HG03066 (cell line): ENCODE measurements around the gene SP2.

Experiments
- ATAC-seq: cut with Tn5 transposase; IDR thresholded peaks from one replicate; pipeline ENCODE4 v1.9.1; 2021; ENCODE audit warnings: low read depth; ENCODE audit not compliant: unreplicated experiment

Gene SP2

DNA sequence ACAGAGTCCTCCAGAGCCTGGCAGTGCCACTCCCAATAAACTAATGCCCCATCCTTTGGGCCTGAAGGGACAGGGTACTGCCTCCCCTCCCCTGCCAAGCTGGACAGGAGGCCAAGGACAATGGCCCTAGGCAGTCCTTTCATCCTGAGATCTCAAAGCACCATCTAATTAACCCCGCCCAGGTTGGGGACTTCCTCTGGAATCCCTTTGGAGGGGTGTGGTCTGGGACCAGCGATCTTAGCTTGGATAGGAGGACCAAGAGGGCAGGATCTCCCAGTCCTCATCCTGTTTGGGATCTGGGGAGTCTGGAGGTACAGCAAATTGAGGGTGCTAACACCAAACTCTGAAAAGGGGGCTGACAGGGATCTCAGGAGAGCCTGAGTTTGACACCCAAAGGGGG is 26.9 kb upstream of the SP2 start:
- no peak for ATAC-seq

DNA sequence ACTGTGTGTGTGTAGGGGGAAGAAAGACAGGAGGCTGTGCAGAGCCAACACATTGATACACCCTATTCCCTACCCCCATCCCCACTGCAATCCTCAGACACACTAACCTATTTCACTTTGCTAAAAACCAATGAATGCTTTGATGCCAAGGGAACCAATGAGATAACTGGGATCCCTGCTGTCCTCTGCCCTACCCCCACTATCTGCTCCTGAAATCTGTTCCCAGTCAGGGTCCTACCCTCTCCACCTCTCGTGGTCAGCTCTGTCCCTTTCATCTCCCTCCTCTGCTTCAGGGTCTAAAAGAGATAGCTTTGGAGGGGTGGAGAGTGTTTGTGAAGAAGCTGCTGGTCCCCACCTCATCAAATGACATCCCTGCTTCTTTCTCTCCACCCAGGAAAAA is 26.0 kb upstream of the SP2 start:
- no peak for ATAC-seq

DNA sequence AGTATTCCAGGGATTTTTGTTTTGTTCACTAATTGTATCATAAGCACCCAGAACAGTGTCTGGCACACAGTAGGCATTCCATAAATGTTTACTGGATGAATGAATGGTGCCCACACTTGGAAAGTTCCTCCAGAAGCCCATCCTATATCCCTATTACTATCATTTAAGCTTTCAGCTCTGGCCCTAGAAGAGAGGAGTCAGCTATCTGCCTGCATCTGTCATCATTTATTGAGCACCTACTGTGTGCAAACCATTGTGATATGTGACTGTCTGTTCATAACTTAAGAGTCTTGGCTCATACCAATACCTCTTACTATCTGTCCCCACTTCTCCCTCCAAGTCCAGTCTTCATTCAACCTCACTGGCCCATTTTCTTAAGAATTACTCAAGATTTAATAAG is 25.0 kb upstream of the SP2 start:
- no peak for ATAC-seq

DNA sequence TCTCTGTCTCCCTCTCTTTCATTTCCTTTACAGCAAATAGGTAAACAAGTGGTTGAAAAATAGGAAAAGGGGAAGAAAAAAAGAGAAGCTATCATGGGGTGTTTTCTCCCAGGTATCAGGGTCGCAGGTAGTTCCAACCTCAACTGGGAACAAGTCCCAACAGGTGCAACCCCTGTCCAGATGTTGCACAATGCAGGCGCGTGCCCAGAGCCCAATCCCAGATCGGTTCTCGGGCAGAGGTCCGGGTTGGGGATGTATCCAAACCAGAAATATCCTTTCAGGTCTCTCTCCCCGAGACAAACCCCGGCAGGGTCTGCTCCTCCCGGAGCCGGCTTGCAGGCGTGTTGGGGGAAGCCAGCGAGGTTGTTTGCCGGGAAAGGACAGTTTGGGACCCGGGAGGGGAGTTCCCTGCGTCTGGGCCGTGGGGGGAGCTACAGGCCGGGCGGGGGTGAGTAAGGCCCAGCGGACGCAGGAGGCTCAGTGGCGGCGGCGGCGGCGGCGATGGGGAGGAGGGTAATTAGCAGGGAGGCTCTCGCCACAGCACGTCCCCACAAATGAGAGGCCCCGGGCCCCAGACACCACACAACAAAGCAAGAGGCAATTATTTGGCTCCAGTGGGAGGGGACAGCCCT is 23.9 kb upstream of the SP2 start:
- no peak for ATAC-seq

DNA sequence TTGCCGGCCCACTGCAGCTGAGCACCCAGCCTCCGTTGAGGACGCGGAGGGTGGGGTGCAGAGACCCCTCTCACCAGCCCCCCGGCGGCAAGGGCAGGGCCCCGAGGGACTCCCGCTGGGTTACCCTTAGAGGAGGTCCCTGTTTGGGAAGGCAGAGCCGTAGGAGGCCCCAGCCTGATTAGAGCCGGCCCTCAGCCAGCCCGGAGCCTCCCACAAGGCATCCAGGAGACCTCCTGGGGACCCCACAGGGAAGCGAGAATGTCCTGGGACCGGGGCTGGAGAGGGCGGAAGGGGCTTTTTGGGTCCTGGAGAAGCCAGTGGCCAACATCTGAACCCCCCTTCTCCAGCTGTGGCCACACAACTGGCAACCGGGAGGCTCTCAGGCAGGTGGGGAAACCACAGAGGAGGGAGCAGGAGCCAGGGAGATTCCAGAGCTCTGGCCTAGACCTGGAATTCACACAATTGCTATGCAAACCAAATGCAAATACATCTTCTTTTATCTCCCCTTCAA is 23.3 kb upstream of the SP2 start:
- ATAC-seq: no peak

DNA sequence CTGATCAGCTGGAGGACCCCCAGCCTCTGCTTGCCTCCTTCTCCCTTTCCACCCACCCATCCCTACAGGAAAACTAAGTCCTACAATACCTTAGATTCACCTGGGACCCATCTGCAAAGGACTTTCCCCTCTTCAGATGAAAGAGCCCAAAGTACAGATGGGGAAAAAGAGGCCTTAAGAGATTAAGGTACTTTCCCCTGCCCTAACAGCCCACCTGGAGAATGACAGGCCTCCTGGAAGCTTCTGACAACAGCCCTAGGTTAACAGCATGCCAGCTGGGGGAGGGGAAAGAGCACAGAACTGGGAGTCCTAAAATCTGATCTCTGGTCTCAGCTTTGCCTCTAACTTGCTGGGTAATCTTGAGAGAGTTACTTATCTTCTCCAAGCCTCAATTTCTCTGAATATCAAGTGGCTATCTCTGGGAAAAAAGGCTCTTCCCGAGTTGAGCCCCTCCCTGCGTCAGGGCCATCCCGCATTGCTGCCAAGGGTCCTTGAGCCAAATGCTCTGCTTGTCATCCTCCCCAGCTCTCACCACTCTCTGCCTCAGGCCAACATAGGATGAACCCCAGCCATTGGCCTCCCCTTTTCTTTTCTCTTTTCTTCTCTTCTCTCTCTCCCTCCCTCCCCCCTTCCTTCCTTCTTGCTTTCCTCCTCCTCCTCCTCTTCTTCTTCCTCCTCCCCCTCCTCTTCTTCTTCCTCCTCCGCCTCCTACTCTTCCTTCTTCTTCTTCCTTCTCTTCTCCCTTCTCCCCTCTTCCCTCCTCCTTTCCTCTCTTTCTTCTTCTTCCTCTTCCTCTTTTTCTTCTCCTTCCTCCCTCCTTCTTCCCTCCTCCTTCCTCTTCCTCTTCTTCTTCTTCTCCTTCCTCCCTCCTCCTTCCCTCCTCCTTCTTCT is 22.6 kb upstream of the SP2 start:
- no peak for ATAC-seq

DNA sequence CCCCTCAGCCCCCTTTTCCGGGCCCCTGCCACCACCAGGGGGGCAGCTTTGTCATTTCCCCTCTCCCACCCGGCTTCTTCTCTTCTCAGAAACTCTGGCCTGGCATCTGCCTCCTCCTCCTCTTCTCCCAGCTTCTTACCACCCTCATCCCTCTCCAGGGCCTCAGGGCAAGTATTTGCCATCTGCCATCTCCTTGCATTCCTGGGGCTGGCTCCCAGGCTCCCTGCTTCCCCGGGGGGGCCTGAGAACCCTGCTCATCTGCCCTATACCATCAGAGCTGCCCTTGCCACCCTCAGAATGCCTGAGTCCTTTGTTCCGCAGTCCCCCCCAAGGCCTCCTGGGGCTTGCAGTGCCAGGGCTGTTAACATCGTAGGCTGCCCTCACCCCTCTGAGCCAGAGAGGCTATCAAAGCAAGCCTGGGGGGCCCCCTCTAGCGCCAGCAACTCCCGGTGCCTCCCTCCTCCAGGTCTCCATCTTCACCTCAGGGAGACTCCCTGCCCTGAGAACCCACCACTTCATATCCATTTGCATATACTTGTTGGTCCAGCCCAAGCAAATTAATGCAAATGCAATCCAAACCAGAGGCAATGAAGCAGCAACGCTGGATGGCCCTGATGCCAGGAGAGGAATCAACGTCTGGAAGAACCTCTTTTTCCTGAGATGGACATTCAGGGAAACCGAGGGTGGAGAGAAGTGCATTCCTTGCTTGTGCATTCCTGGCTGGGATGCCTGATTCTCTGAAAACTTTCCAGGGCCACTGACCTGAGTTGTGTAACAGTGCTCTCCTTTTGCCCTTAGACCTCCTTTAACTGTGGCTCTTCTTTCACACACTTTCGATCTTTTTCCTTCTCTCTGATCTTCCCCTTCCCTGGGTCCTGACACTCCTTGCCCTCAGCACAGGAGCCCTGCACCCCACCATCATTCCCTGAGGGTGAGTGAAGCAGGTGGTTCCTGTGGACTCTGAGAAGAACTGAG is 20.7 kb upstream of the SP2 start:
- ATAC-seq: no peak

DNA sequence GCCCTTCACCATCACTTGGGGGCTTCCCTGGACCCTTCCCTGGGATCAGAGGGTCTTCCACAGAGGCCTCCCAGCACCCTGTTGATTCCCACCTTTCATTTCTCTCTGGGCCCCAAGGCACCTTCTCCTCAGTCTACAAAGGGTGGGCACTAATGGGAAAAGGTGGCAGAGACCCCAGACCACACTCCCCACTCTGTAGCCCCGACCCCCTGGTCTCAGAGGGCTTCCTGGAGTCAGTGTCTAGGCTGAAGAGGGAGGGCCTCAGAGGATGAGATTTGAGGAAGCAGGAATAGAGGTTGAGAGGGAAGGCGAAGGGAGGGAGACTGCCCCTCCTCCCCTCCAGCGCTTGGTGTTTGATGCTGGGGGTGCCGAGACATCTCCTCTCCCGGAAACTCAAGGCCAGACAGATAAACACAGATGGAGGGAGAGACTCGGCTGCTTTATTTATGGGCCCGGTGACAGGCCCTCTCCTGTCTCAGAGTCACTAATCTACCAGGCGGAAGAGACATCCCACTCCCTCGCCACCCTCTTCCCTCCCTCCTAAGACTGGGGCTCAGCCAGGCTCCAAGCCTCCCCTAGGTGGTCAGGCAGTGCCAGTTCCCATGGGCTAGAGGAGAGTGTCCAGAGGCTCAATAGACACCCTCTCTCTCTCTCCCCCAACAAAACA is 18.5 kb upstream of the SP2 start:
- ATAC-seq: no peak

DNA sequence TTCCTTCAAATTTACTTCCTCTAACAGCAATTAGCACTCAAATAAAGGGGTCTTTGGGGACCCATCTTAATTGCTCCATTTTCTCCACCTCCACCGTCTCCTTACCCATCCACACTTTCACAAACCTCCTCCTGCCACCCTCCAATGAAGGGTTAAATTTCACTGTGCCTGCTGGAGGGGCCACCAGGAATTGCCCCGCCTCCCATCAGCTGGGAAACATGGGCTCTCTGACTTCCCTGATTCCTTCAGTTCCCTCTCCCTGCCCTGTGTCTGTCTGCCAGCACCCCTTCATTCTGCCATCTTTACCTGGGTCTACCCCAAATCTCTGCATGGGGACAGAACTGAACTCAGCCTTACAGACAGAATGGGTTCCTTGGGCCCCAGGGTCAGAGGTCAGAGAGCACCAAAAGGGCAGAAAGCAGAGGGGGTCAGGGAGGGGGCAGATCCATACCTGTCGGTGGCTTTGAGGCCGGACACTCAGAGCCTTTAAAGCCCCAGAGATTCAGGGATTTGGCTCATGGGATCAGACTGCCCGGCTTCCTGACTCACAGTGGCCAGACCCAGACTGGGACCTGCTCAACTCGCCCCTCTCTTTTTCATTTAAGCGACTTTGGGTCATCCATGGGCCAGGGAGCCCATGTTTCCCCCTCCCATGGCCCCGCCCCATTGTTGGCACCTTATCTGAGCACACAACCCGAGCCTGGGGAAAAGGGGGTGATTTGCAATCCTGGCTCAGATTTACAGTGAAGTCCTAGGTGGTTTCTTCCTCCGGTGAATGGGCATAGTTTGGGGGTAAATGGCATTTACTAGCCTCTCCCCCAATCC is 17.6 kb upstream of the SP2 start:
- ATAC-seq: no peak

DNA sequence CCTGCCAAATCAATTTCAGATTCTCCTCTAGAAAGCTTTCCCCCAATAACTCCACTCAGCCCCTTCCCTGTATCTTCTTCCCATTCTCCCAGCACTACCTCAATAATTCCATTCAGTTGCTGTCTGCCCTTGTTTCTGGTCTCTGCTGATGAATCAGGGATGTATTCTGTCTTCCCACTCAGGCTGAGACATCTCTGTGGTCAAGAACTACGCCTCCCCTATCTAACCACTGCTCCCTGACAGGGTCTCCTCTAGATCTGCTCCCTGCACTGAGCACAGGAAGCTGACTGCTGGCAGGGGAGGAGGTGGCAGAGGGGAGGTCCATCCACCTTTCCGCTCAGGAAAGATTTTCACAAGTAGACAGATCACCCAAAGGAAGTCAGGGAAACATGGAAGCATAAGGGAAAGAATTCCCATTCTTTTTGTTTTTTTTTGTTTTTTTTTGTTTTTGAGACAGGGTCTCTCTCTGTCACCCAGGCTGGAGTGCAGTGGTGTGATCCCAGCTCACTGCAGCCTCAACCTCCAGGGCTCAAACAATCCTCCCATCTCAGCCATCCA is 16.9 kb upstream of the SP2 start:
- no peak for ATAC-seq

DNA sequence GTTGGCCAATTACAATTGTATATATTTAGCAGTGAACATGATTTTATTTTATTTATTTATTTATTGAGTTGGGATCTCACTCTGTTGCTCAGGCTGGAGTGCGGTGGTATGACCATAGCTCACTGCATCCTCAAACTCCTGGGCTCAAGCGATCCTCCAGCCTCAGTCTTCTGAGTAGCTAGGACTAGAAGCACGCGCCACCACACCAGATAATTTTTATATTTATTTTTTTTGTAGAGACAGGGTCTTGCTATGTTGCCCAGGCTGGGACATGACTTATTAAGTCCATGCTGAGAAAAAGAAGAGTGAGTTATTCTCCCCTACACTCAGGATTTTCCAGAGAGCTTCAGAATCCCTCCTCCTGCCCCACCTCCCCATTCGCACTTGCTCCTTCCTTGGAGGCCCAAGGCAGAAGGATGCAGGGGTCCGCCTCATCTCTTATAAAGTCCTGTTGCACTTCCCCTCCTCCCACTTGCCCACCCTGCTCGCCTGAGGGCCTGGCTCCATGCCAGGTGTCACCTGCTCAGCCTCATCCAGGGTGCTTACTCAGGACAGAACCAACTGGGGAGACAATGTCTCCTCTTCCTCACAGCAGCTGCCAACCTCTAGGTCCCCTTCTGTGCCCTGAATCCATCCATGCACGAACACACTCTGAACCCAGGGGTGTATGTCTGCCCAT is 16.1 kb upstream of the SP2 start:
- ATAC-seq: no peak

DNA sequence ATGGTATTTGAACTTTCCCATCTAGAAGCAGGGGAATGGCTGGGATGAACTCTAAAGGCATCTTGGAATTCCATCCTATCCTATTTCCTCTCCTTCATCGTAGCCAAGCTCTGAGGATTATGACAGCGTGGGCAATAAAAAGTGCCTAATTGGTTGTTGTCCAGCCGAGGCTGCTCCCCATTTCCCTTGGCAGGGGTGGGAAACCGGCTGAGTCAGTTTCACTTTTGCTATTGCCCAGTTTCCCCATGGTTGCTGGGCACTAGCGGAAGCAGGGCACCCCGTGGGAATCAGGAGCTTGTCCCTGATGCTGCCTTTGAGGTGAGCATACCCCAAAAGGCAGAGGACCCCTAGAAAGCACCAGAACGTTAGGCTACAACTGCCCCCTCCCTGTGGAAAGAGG is 13.8 kb upstream of the SP2 start:
- ATAC-seq: no peak

DNA sequence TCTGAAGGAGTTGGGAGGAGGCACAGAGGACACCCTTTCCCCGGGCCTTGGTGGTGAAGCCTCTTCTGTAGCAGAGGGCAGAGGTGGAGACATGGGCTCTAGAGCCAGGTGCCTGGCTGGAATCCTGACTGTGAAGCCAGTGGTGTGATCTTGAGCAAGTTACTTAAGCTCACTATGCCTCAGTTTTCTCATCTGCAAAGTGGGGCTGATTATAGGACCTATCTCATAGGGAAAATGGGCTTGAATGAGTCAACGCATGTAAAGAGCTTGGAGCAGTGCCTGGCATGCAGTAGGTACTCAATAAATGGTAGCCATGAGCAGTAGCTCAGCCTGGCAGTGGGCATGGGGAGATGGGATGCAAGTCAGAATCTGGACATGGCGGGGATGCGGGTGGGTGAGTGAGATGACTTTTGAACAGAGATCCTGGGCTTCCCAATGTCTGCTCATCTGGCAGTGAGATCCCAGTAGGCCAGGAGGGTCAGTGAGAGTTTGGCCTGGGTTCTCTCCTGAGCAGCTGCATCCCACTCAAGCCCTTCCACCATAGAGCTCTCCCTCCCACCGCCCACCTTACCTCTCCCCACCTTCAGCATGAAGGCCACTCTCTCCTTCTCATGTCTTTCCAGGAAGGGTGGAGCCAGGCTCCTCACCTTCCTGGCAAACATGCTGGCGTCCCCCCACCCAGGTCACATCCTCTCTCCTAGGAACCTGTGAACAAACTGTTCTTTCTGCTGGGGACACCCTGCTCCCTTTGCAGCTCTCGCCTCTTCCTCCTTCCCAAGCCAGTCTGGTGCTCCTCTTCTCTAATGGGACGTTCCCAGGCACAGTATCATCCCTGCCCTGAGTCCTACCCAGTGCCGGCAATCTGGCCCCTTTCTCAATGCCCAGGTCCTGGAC is 13.1 kb upstream of the SP2 start:
- ATAC-seq: no peak

DNA sequence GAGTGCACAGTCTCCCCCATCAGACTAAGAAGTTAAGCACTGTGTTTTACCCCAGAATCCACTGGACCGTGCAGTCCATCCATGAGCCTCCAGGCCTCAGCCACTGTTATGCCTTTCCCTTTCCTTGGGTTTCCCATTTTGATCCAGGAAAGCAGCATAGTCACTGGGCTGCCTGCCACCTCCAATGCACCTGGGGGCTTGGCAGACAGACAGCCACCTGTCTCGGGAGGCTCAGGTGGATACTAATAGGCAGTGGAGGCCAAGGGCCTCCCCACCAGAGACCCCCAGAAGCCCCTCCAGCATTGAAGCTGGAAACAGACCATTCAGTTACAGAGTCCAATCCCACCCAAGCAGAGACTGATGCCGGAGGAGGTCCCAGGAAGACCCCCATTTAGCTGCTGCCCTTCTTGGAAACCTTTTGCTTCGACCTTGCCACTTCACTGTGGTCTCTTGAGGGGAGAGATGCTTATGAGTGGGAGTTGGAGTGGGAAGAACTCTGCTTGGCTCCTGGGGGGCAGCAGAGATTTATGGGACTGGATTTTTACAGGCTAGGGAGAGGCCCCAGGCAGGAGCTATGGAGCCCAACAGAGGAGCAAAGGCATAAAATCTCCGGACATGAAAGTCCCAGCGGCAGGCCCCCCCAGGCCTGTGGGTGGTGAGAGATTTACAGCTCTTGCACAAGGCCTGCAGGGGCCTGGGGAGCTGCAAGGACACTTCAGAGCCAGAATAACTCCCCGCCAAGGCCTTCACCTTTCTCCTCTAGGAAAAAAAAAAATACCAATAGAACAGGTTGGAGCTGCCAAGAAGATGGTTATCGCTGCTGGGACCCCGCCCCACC is 12.2 kb upstream of the SP2 start:
- ATAC-seq: no peak

DNA sequence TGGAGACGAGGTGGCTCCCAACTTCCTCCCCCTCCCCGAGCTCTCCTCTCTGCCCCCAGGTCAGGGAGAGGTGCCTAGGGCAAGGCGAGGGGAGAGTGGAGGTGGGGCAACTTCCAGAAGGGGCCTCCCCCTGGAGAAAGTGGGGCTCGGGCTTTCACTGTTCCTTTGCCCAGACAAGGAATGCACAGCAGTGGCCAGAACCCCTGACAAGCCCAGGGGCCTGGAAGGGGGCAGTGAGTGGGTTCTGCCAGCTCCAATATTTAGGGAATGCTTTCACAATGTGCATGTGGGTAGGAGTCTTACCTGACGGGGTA is 11.7 kb upstream of the SP2 start:
- ATAC-seq: no peak

DNA sequence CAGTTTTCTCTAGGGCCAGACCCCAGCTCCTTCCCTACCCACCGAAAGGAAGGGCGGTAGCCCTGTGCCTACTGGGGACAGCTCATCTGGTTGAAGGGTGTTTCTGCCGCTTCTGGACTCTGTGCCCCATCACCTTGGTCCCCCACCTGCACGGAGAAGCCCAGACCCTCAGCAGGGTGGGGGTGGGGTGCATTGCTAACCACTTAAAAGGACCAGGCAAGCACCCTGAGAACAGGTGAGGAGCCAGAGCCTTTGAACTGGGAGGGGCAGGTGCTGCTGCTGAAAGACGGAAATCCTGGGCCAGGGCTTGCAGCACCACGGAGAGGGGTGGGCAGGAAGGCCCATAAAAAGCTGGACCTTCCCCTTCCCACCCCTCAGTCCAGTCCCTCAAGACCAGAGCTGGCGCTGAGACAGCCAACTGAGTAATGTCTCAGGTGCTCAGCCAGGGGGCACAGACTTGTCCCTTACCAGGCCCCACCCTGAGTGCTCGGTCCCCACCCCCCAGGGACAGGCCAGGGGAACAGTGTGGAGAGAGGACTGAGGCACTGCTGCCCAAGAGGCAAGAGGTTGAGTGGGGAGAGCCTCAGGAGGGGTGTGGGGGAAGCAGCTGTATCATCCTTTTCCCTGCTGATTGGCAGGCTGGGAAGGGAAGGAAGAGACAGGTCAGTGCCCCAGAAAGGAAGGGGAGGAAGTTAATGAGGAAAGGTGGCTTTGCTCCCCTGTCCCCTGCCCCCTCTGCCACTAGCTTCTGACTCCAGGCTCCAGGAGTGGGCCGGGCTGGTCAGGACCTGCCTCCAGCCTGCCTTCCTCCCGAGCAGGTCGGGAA is 10.9 kb upstream of the SP2 start:
- ATAC-seq: no peak
